COR-L47 (cell line): ENCODE measurements around the gene ERMP1.
"Not testable (repeated sequence)": the region's sequence is repeated elsewhere in the genome, so short reads cannot be mapped to it uniquely, and the experiment has no call there.

Experiments
- DNase-seq: peaks from one replicate; lab custom pipeline; 2025; lab: John Stamatoyannopoulos, UW

ERMP1 gene, protein sequence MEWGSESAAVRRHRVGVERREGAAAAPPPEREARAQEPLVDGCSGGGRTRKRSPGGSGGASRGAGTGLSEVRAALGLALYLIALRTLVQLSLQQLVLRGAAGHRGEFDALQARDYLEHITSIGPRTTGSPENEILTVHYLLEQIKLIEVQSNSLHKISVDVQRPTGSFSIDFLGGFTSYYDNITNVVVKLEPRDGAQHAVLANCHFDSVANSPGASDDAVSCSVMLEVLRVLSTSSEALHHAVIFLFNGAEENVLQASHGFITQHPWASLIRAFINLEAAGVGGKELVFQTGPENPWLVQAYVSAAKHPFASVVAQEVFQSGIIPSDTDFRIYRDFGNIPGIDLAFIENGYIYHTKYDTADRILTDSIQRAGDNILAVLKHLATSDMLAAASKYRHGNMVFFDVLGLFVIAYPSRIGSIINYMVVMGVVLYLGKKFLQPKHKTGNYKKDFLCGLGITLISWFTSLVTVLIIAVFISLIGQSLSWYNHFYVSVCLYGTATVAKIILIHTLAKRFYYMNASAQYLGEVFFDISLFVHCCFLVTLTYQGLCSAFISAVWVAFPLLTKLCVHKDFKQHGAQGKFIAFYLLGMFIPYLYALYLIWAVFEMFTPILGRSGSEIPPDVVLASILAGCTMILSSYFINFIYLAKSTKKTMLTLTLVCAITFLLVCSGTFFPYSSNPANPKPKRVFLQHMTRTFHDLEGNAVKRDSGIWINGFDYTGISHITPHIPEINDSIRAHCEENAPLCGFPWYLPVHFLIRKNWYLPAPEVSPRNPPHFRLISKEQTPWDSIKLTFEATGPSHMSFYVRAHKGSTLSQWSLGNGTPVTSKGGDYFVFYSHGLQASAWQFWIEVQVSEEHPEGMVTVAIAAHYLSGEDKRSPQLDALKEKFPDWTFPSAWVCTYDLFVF

DNA sequence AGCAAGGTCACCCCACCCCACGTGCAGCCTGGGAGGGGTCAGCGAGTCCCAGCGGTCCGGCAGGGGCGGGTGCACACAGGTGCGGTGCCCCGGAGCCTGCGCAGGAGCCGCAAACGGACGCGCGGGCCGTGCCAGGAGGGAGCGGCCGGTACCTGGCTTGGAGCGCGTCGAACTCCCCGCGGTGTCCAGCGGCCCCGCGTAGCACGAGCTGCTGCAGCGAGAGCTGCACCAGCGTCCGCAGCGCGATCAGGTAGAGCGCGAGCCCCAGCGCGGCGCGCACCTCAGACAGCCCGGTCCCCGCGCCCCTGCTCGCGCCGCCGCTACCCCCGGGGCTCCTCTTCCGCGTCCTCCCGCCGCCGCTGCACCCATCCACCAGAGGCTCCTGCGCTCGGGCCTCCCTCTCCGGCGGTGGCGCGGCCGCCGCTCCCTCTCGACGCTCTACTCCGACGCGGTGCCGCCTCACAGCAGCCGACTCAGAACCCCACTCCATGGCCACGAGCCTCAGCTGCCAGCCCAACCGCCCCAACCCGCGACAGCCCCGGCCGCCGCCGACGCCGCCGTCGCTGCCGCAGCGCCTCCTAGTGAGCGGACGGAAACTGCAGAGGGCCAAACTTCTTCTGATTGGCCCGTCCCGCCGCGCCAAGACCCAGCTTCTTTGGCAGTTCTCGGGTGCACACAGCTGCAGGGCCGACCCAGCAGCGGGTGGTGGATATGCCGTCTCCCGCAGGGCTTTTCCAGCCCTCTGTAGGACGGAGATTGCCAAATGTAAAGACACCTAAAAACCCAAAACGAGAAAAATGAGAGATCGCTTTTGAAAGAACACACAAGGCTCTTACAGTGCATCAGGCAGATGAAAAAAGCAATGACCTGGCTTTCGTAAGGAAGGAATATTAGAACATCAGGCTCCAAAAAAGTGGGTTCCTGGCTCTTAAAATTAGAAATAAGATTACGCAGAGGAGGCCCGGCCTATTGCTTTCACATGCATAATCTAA lies at the start of gene ERMP1:
TSS of gene ERMP1 (minus strand) at position 580 of the 992 bp plus-strand sequence. CDS start at position 490, 90 bp downstream.
- peak; percentile 79 for DNase-seq

- not testable (repeated sequence) for DNase-seq
Observed at GRCh38 chr9:5882244-5883012, 49.5 kb upstream of the ERMP1 start.

GRCh38 chr9:5879419-5880181 lies 46.7 kb upstream of the ERMP1 start:
- no peak for DNase-seq

GRCh38 chr9:5876711-5877110 lies 43.8 kb upstream of the ERMP1 start:
- DNase-seq, result no peak

DNA sequence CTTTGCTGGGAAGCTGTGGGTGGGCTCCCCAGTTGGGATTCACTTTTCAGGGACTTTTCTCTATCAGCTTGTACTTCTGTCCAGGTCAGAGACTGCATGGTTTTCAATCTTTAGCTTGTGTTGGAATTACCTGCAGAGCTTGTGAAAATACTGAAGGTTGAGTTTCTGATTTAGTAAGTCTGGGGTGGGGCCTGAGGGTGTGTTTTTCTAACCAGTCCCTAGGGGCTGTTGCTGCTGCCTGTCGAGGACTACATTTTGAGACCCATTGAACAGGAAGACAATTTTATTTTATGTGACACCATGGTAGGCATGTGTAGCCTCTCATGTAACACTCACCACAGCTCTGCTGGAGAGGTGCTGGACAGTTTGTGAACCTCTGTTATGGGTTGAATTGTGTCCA lies 43.1 kb upstream of the ERMP1 start:
- no peak for DNase-seq

GRCh38 chr9:5874048-5874447 lies 41.1 kb upstream of the ERMP1 start:
- DNase-seq, result no peak

DNA sequence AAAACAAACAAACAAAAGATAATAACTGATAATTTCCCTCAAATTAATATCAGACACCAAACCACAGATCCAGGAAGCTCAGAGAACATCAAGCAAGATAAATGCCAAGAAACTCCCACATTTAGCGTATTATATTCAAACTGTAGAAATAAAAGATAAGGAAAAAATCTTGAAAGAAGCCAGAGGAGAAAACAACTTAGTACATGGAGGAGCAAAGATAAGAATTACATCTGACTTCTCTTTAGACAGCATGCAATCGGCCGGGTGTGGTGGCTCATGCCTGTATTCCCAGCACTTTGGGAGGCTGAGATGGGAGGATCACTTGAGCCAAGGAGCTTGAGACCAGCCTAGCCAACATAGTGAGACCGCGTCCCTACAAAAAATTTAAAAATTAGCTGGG lies 40.5 kb upstream of the ERMP1 start:
- no peak for DNase-seq

GRCh38 chr9:5872511-5872910 lies 39.6 kb upstream of the ERMP1 start:
- no peak for DNase-seq

DNA sequence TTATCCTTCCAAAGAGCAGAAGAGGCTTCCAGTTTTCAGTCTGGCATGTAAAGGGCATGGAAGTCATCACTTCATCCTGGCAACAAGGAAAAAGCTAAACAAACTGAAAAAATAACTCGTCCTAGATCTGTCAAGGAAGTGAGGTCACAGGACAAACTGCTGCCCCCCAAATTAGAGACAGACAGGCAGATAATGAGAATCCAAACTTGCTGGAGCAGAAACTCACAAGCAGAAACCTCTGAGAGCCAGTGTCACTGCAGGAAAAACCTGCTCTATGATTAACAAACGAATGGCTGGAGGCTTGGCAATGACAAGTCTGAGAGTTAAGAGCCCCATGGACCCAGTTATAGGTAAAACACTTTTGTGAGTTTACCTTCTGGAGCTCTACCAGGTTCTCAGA lies 38.9 kb upstream of the ERMP1 start:
- no peak for DNase-seq

DNA sequence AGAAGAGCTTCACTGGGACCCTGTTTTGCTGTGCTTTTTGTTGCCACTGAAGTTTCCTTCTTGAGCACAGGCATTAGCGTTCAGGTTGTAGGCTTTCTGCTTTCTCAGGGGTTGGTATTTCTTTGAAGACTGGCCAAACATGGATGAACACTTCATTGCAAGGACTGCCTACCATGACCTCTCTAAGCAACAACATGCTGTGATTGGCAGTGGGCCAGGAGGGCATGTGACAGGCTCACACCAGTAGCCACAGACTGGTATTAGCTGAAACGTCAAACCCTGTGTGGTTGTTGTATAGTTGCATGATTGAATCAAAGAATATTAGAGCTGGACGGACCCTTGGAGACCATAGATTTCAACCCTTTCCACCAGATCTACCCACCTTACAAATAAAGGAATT lies 37.8 kb upstream of the ERMP1 start:
- DNase-seq, result peak; percentile 21

- DNase-seq, result no peak
Observed at GRCh38 chr9:5870020-5870339, 37.1 kb upstream of the ERMP1 start.

DNA sequence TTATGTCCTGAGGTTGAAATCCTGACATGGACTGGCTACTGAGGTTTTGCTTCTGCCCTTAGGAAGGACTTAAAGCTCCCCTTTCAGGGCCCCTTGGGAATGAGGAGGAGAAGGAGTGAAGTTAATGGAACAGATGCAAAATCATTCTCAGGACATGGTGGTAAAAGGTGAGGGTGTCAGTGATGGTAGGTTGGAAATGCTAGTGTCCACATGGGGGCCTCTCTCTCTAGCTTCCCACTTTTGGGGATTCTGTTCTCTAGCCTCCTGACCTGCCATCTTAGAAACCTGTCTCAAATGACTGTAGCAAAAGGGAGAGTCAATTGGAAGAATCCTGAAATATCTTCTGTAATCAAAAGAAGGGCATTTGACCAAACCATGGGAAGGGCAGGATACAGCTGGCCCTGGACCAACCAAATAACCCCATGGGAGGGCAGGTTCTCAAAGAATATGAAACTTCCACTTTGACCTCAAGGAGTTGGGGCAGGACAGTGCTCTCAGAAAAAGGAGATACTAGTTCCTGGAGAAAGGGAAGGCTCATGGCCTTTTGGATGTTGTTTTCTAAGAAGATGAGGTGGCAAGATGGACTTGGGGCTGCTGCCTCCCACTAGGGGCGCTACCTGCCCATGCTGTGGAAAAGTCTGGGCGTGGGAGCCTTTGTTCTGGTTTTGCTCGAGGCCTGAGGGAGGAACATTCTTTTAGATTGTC lies 36.5 kb upstream of the ERMP1 start:
- no peak for DNase-seq

GRCh38 chr9:5868235-5868634 lies 35.3 kb upstream of the ERMP1 start:
- no peak for DNase-seq

DNA sequence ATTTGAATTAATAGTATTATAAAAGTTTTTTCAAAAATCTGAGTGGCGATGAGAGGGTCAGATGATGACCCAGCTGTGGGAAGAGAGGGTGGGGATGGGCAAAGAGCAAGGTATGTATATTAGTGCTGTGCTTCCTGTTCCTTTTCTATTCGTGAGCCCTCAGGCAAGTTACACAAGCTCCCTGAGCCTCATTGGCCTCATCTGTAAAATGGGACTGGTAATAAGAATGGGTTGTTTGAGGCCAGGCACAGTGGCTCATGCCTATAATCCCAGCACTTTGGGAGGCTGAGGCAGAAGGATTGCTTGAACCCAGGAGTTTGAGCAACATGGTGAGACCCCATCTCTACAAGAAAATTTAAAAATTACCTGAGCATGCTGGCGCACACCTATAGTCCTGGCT lies 33.8 kb upstream of the ERMP1 start:
- no peak for DNase-seq

GRCh38 chr9:5866272-5866671 lies 33.4 kb upstream of the ERMP1 start:
- no peak for DNase-seq

- DNase-seq, result no peak
Observed at GRCh38 chr9:5864446-5864845, 31.5 kb upstream of the ERMP1 start.

DNA sequence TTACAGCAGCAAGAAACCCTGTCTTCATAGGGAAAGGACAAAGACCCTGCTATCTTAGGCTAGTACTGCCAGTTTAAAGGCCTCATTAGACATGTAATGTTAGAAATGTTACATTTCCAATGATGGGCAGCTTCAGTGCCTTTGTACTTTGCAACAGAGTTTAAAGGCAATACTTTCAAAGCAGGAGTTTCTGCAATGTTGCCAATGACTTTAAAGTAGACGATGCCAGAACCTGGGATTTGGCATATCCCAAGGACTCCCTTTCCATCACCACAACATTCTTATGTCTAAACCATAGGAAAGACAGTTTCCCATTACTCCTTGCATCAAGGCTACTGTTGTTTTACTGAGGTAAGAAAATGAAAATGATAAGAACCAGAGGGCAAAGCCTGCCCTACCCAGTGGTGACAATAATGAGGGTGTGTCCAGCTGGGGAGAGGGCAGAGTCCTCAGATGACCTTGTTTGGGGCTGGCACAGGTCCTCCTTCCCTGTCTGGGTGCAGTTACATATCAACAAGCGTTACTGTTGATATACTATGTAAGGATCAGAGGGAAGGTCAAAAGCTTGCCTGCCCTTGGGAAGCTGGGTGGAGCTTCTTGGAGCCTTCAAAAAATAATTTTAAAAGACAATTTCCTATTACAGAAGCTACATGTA lies 30.3 kb upstream of the ERMP1 start:
- no peak for DNase-seq

- no peak for DNase-seq
Observed at GRCh38 chr9:5858833-5859232, 25.9 kb upstream of the ERMP1 start.

DNA sequence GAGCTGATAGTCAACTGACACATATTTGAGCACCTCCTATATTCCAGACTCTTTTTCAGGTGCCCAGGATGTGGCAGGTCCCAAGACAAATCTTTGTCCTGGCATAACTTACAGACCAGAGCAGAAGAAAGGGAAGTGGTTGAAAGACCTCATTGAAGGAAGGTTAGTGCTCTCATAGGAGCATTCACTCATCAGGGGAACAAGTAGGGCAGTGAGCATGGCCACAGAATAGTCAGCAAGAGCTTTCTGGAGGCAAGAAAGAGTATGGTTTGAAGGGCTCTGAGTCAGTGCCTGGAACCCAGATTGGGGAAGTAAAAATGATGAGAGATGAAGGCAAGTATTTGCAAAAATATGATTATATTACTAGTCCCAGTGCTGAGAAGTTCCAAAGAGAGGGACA lies 25.0 kb upstream of the ERMP1 start:
- no peak for DNase-seq
